GM19397 (cell line): ENCODE results near the gene GRIK3.

Experiments used
- ATAC-seq: cut with Tn5 transposase; IDR thresholded peaks from one replicate; pipeline ENCODE4 v1.9.1; 2021; ENCODE audit warnings: mild to moderate bottlenecking, moderate library complexity; ENCODE audit not compliant: unreplicated experiment

Gene GRIK3

GRCh38 chr1:36984026-36984425 lies 50.3 kb downstream of the GRIK3 start:
- no peak for ATAC-seq

GRCh38 chr1:36982709-36983108 lies 51.6 kb downstream of the GRIK3 start:
- no peak for ATAC-seq

GRCh38 chr1:36981771-36982622 lies 52.3 kb downstream of the GRIK3 start:
- no peak for ATAC-seq

GRCh38 chr1:36981126-36981525 lies 53.2 kb downstream of the GRIK3 start:
- no peak for ATAC-seq

- no peak for ATAC-seq
Measured at GRCh38 chr1:36977731-36978406, 56.4 kb downstream of the GRIK3 start.

- ATAC-seq = no peak
Measured at GRCh38 chr1:36975642-36976041, 58.7 kb downstream of the GRIK3 start.

GRCh38 chr1:36973056-36973455 lies 61.3 kb downstream of the GRIK3 start:
- no peak for ATAC-seq

- ATAC-seq = no peak
Measured at GRCh38 chr1:36971852-36972618, 62.3 kb downstream of the GRIK3 start.

- ATAC-seq = no peak
Measured at GRCh38 chr1:36968730-36969129, 65.6 kb downstream of the GRIK3 start.

GRCh38 chr1:36966242-36966641 lies 68.1 kb downstream of the GRIK3 start:
- ATAC-seq = no peak

GRCh38 chr1:36965275-36966159 lies 68.8 kb downstream of the GRIK3 start:
- no peak for ATAC-seq

- ATAC-seq = no peak
Measured at GRCh38 chr1:36964830-36965229, 69.5 kb downstream of the GRIK3 start.

- no peak for ATAC-seq
Measured at GRCh38 chr1:36963006-36963405, 71.3 kb downstream of the GRIK3 start.

- ATAC-seq = no peak
Measured at GRCh38 chr1:36961062-36961615, 73.2 kb downstream of the GRIK3 start.

- ATAC-seq = no peak
Measured at GRCh38 chr1:36956570-36956969, 77.7 kb downstream of the GRIK3 start.

GRCh38 chr1:36955016-36955415 lies 79.3 kb downstream of the GRIK3 start:
- no peak for ATAC-seq

GRCh38 chr1:36953061-36953460 lies 81.3 kb downstream of the GRIK3 start:
- no peak for ATAC-seq

- no peak for ATAC-seq
Measured at GRCh38 chr1:36951761-36952160, 82.6 kb downstream of the GRIK3 start.

- no peak for ATAC-seq
Measured at GRCh38 chr1:36951292-36951750, 83.0 kb downstream of the GRIK3 start.

- ATAC-seq = no peak
Measured at GRCh38 chr1:36950604-36951291, 83.6 kb downstream of the GRIK3 start.
